HEK293 (cell line): ENCODE measurements around the gene CEP104.

Experiments used
- CTCF ChIA-PET: fragments of 350-600 bp; formaldehyde crosslinking; extraction: SDS; loops from one replicate; lab custom pipeline; 2021; ENCODE audit warnings: antibody characterized with exemption; lab: Yijun Ruan, JAX
- POLR2A ChIA-PET: fragments of 300-600 bp; formaldehyde crosslinking; extraction: SDS; loops from one replicate; lab custom pipeline; 2020; ENCODE audit warnings: antibody characterized with exemption, inconsistent platforms; lab: Yijun Ruan, JAX
- H3K27ac ChIP-seq: fragments of 200-500 bp; sonication (Bioruptor generic); 2 replicates; pipeline ENCODE4 v1.5.1; 2014; ENCODE audit warnings: low read depth, low read length, control low read depth, inconsistent platforms; ENCODE audit errors: extremely low read depth
- H3K36me3 ChIP-seq, 2 experiments: fragments of 200-500 bp in 1 of 2; sonication (Bioruptor generic) in 1 of 2; 1 replicate in 1 of 2; 2 replicates in 1 of 2; pipeline ENCODE4 v1.5.1; 2014 to 2017; ENCODE audit warnings: inconsistent platforms in 2 of 2, low read length in 2 of 2; ENCODE audit not compliant: control insufficient read depth in 2 of 2, insufficient read depth in 1 of 2
- H3K4me1 ChIP-seq: fragments of 200-500 bp; sonication (Bioruptor generic); 2 replicates; pipeline ENCODE4 v1.5.1; 2014; ENCODE audit warnings: mild to moderate bottlenecking, low read length, inconsistent platforms; ENCODE audit not compliant: control insufficient read depth, insufficient read depth
- H3K4me3 ChIP-seq: 2 replicates; pipeline ENCODE4 v1.5.1; 2011; ENCODE audit warnings: low read depth, mild to moderate bottlenecking, control low read depth, low read length, moderate library complexity
- H3K9me3 ChIP-seq: fragments of 200-500 bp; sonication (Bioruptor generic); 2 replicates; pipeline ENCODE4 v1.5.1; 2014; ENCODE audit warnings: low read depth, low read length, inconsistent platforms; ENCODE audit not compliant: control insufficient read depth, insufficient read depth
- EGR2 ChIP-seq: fragments of 450-650 bp; formaldehyde crosslinking; IDR thresholded peaks from 2 replicates; pipeline ENCODE4 v1.5.1; 2016; ENCODE audit warnings: low read depth, missing biosample characterization, missing genetic modification characterization
- FEZF1 ChIP-seq: fragments of 450-650 bp; formaldehyde crosslinking; IDR thresholded peaks from 2 replicates; pipeline ENCODE4 v1.5.1; 2016; ENCODE audit warnings: missing biosample characterization, missing genetic modification characterization
- HOXC10 ChIP-seq: sonication (generic); formaldehyde crosslinking; IDR thresholded peaks from 2 replicates; pipeline ENCODE4 v1.8.1; 2023; ENCODE audit warnings: mild to moderate bottlenecking, missing genetic modification reagents
- MEIS1 ChIP-seq: sonication (generic); formaldehyde crosslinking; IDR thresholded peaks from 2 replicates; pipeline ENCODE4 v1.8.1; 2022; ENCODE audit warnings: missing genetic modification reagents, mild to moderate bottlenecking, borderline replicate concordance
- SCRT2 ChIP-seq: fragments of 450-650 bp; formaldehyde crosslinking; IDR thresholded peaks from 2 replicates; pipeline ENCODE4 v1.5.1; 2016; ENCODE audit warnings: missing biosample characterization, missing genetic modification characterization
- TCF7L2 ChIP-seq: IDR thresholded peaks from 2 replicates; pipeline ENCODE4 v1.6.1; 2011; ENCODE audit warnings: low read depth, mild to moderate bottlenecking, inconsistent platforms, low read length, moderate library complexity, borderline replicate concordance
- ZBTB48 ChIP-seq: fragments of 450-650 bp; formaldehyde crosslinking; IDR thresholded peaks from 2 replicates; pipeline ENCODE4 v1.5.1; 2016; ENCODE audit warnings: missing biosample characterization, missing genetic modification characterization
- ZFP37 ChIP-seq: fragments of 450-650 bp; formaldehyde crosslinking; IDR thresholded peaks from 2 replicates; pipeline ENCODE4 v1.5.1; 2016; ENCODE audit warnings: missing biosample characterization, missing genetic modification characterization
- ZIC2 ChIP-seq: fragments of 450-650 bp; formaldehyde crosslinking; IDR thresholded peaks from 2 replicates; pipeline ENCODE4 v1.5.1; 2016; ENCODE audit warnings: missing biosample characterization, missing genetic modification characterization
- ZNF132 ChIP-seq: fragments of 450-650 bp; formaldehyde crosslinking; IDR thresholded peaks from 2 replicates; pipeline ENCODE4 v1.5.1; 2017; ENCODE audit warnings: missing biosample characterization, missing genetic modification characterization, borderline replicate concordance
- ZNF133 ChIP-seq: fragments of 450-650 bp; formaldehyde crosslinking; IDR thresholded peaks from 2 replicates; pipeline ENCODE4 v1.5.1; 2016; ENCODE audit warnings: missing biosample characterization, missing genetic modification characterization
- ZNF138 ChIP-seq: fragments of 450-650 bp; formaldehyde crosslinking; IDR thresholded peaks from 2 replicates; pipeline ENCODE4 v1.5.1; 2016; ENCODE audit warnings: missing biosample characterization, missing genetic modification characterization, borderline replicate concordance
- ZNF394 ChIP-seq: fragments of 450-650 bp; formaldehyde crosslinking; IDR thresholded peaks from 2 replicates; pipeline ENCODE4 v1.5.1; 2016; ENCODE audit warnings: missing biosample characterization, missing genetic modification characterization, mild to moderate bottlenecking, moderate library complexity, borderline replicate concordance
- ZNF473 ChIP-seq: fragments of 450-650 bp; formaldehyde crosslinking; IDR thresholded peaks from 2 replicates; pipeline ENCODE4 v1.5.1; 2017; ENCODE audit warnings: missing biosample characterization, missing genetic modification characterization
- ZNF548 ChIP-seq: fragments of 450-650 bp; formaldehyde crosslinking; IDR thresholded peaks from 2 replicates; pipeline ENCODE4 v1.5.1; 2016; ENCODE audit warnings: missing biosample characterization, missing genetic modification characterization
- ZNF600 ChIP-seq: fragments of 450-650 bp; formaldehyde crosslinking; IDR thresholded peaks from 2 replicates; pipeline ENCODE4 v1.5.1; 2016; ENCODE audit warnings: missing biosample characterization, missing genetic modification characterization
- ZNF654 ChIP-seq: fragments of 450-650 bp; formaldehyde crosslinking; IDR thresholded peaks from 2 replicates; pipeline ENCODE4 v1.5.1; 2016; ENCODE audit warnings: low read depth, missing biosample characterization, missing genetic modification characterization
- ZNF776 ChIP-seq: fragments of 450-650 bp; formaldehyde crosslinking; IDR thresholded peaks from 2 replicates; pipeline ENCODE4 v1.5.0; 2017; ENCODE audit warnings: missing biosample characterization, missing genetic modification characterization, borderline replicate concordance
- TF ChIP-seq, protein P1 (sequence below): fragments of 450-650 bp; formaldehyde crosslinking; IDR thresholded peaks from 2 replicates; pipeline ENCODE4 v1.5.1; 2017; ENCODE audit warnings: missing biosample characterization, missing genetic modification characterization
- TF ChIP-seq, protein P2 (sequence below): sonication (generic); formaldehyde crosslinking; IDR thresholded peaks from 2 replicates; pipeline ENCODE4 v1.8.1; 2022; ENCODE audit warnings: mild to moderate bottlenecking, moderate library complexity, missing genetic modification reagents
- TF ChIP-seq, protein P3 (sequence below): fragments of 450-650 bp; formaldehyde crosslinking; IDR thresholded peaks from 2 replicates; pipeline ENCODE4 v1.5.1; 2016; ENCODE audit warnings: missing biosample characterization, missing genetic modification characterization
- TF ChIP-seq, protein P4 (sequence below): fragments of 450-650 bp; formaldehyde crosslinking; IDR thresholded peaks from 2 replicates; pipeline ENCODE4 v1.5.1; 2016; ENCODE audit warnings: missing biosample characterization, missing genetic modification characterization
- TF ChIP-seq, protein P5 (sequence below): fragments of 450-650 bp; formaldehyde crosslinking; IDR thresholded peaks from 2 replicates; pipeline ENCODE4 v1.5.1; 2016; ENCODE audit warnings: missing biosample characterization, missing genetic modification characterization, low read depth

CEP104 gene

DNA sequence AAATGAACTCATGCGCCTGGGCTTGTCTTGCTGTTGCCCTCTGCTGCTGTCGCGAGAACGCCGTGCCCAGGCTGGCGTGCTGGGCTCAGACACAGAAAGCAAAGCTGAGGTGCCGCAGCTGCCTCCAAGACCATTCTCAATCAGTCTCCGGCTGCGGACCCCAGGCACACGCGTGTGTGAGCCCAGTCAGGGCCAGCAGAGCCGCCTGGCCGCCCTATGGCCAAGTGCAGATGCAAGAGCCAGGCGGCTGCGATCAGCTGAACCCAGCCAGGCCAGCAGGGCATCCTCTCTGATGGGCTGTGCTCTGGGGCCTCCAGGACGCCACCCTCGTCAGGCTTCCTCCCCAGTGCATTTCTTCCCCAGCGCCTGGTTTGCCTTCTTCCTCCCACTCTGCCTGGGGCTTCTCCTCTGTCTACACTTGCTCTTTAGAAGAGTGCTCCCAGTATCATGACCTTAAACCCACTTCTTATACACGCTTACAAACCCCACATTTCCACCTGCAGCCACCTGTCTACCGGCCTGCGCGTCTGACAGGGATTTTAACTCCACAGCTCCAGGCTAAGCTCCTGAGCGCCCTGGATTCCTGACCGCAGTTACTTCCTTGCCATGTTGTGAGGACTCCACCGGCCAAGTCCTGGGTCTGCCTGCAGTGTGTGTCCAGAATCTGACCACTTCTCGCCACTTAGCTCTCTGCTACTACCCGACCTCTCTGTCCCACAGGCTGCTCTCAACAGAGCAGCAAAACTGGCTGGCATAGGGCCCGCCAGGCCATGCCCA is 39.0 kb downstream of the CEP104 start:
- CTCF ChIA-PET: interaction anchor here (0.6 kb wide), 1 partner anchor 1032 kb away, joined by 3 read pairs; no protein-coding TSS in a partner anchor

DNA sequence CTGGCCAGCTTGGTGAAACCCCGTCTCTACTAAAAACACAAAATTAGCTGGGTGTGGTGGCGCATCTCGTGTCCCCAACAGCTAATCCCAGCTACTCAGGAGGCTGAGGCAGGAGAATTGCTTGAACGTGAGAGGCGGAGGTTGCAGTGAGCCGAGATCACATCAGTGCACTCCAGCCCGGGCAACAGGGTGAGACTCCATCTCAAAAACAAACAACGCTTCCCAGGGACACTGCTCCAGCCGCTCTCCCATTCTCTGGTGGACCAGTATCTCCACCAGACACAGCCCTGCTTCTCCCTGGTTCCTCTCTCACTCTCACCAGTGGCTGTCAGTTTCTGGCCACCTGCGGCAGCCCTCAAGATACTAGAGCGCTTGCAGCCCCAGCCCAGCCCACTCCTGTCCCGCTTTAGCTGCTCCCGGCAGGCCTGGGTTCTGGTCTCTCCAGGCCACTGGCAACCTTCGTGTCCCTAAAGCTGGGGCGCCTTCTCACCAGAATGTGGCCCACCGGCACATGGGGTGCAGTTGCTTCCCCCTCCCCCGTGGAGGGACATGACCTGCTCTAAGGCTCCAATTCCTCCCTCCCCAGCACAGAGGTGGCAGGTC is 39.8 kb downstream of the CEP104 start:
- Histone ChIP-seq H3K4me1 (no peaks in the 10 kb centered on the region), H3K9me3 (no peaks in the 10 kb centered on the region), H3K27ac (no peak overlapping the region), H3K36me3 (peaks cover 0 to 78% of the 10 kb centered on the region in 2 experiments; a peak in 1 of 3 replicates), H3K4me3 (no peak overlapping the region)
- CTCF ChIA-PET: no interaction called here
- POLR2A ChIA-PET: no interaction called here
- TF ChIP-seq ZNF138 (tag by site-specific recombination) (no peak), SCRT2 (tag by site-specific recombination) (0 out of 2 replicates have a peak, but pooled peaks have one; percentile 15), FEZF1 (tag by site-specific recombination) (no peak), ZNF133 (tag by site-specific recombination) (no peak), TCF7L2 (no peak)

More for the DNA sequence above, 39.0 kb downstream of the CEP104 start:
- Histone ChIP-seq H3K4me1 (no peaks in the 10 kb centered on the region), H3K4me3 (no peak overlapping the region), H3K27ac (no peak overlapping the region), H3K36me3 (peaks cover 0 to 86% of the 10 kb centered on the region in 2 experiments; a peak in 1 of 3 replicates), H3K9me3 (no peaks in the 10 kb centered on the region)
- TF ChIP-seq ZNF654 (tag by site-specific recombination): no peak
- TF ChIP-seq EGR2: no peak
- TF ChIP-seq ZNF473 (tag by site-specific recombination): no peak
- TF ChIP-seq, protein P1, sequence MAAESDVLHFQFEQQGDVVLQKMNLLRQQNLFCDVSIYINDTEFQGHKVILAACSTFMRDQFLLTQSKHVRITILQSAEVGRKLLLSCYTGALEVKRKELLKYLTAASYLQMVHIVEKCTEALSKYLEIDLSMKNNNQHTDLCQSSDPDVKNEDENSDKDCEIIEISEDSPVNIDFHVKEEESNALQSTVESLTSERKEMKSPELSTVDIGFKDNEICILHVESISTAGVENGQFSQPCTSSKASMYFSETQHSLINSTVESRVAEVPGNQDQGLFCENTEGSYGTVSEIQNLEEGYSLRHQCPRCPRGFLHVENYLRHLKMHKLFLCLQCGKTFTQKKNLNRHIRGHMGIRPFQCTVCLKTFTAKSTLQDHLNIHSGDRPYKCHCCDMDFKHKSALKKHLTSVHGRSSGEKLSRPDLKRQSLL (tag by site-specific recombination): no peak
- no peak for TF ChIP-seq ZNF132
- TF ChIP-seq ZFP37 (tag by site-specific recombination): no peak
- no peak for TF ChIP-seq ZNF394 (tag by site-specific recombination)
- TF ChIP-seq, protein P2, sequence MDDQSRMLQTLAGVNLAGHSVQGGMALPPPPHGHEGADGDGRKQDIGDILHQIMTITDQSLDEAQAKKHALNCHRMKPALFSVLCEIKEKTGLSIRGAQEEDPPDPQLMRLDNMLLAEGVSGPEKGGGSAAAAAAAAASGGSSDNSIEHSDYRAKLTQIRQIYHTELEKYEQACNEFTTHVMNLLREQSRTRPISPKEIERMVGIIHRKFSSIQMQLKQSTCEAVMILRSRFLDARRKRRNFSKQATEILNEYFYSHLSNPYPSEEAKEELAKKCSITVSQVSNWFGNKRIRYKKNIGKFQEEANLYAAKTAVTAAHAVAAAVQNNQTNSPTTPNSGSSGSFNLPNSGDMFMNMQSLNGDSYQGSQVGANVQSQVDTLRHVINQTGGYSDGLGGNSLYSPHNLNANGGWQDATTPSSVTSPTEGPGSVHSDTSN (CRISPR knock-in tag): no peak
- TF ChIP-seq ZBTB48 (tag by site-specific recombination): no peak
- no peak for TF ChIP-seq ZNF548
- no peak for TF ChIP-seq ZNF776 (tag by site-specific recombination)
- TF ChIP-seq ZIC2 (tag by site-specific recombination): no peak
- TF ChIP-seq, protein P3, sequence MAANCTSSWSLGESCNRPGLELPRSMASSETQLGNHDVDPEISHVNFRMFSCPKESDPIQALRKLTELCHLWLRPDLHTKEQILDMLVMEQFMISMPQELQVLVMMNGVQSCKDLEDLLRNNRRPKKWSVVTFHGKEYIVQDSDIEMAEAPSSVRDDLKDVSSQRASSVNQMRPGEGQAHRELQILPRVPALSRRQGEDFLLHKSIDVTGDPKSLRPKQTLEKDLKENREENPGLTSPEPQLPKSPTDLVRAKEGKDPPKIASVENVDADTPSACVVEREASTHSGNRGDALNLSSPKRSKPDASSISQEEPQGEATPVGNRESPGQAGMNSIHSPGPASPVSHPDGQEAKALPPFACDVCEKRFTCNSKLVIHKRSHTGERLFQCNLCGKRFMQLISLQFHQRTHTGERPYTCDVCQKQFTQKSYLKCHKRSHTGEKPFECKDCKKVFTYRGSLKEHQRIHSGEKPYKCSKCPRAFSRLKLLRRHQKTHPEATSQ (tag by site-specific recombination): no peak
- no peak for TF ChIP-seq HOXC10 (CRISPR knock-in tag)
- TF ChIP-seq MEIS1 (CRISPR knock-in tag): no peak
- TF ChIP-seq, protein P4, sequence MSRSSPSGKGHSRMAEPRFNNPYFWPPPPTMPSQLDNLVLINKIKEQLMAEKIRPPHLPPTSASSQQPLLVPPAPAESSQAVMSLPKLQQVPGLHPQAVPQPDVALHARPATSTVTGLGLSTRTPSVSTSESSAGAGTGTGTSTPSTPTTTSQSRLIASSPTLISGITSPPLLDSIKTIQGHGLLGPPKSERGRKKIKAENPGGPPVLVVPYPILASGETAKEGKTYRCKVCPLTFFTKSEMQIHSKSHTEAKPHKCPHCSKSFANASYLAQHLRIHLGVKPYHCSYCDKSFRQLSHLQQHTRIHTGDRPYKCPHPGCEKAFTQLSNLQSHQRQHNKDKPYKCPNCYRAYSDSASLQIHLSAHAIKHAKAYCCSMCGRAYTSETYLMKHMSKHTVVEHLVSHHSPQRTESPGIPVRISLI (tag by site-specific recombination): no peak
- no peak for TF ChIP-seq ZNF600 (tag by site-specific recombination)
- TF ChIP-seq, protein P5, sequence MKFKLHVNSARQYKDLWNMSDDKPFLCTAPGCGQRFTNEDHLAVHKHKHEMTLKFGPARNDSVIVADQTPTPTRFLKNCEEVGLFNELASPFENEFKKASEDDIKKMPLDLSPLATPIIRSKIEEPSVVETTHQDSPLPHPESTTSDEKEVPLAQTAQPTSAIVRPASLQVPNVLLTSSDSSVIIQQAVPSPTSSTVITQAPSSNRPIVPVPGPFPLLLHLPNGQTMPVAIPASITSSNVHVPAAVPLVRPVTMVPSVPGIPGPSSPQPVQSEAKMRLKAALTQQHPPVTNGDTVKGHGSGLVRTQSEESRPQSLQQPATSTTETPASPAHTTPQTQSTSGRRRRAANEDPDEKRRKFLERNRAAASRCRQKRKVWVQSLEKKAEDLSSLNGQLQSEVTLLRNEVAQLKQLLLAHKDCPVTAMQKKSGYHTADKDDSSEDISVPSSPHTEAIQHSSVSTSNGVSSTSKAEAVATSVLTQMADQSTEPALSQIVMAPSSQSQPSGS (tag by site-specific recombination): no peak
- POLR2A ChIA-PET: no interaction called here
